H9 (cell line): ENCODE data around the gene FAM170B. TPM values are rescaled to one million over a fixed set of nuclear protein-coding genes. Genes with fewer than 3 reads are reported as not detected.

Source experiments
- DNase-seq: peaks from one replicate; pipeline ENCODE4 v3.0.0-alpha.2; 2017
- H2AFZ ChIP-seq: one replicate; pipeline ENCODE4 v1.6.1; 2013; ENCODE audit warnings: mild to moderate bottlenecking, low read length, control low read depth, moderate library complexity
- H2AK5ac ChIP-seq: 2 replicates; pipeline ENCODE4 v1.6.1; 2013; ENCODE audit warnings: low read length, control low read depth, mixed read lengths; ENCODE audit not compliant: insufficient read length
- H2BK120ac ChIP-seq: one replicate; pipeline ENCODE4 v1.6.1; 2013; ENCODE audit warnings: low read depth, mild to moderate bottlenecking, low read length, control low read depth, inconsistent platforms; ENCODE audit not compliant: poor library complexity, severe bottlenecking
- H2BK12ac ChIP-seq: 2 replicates; pipeline ENCODE4 v1.6.1; 2013; ENCODE audit warnings: low read length, control low read depth, mixed read lengths, low read depth; ENCODE audit not compliant: insufficient read length
- H2BK15ac ChIP-seq: 2 replicates; pipeline ENCODE4 v1.6.1; 2013; ENCODE audit warnings: low read depth, low read length, control low read depth
- H2BK20ac ChIP-seq: one replicate; pipeline ENCODE4 v1.6.1; 2013; ENCODE audit warnings: low read depth, mild to moderate bottlenecking, low read length, control low read depth, inconsistent platforms; ENCODE audit not compliant: poor library complexity, severe bottlenecking
- H2BK5ac ChIP-seq: 2 replicates; pipeline ENCODE4 v1.6.1; 2013; ENCODE audit warnings: low read length, control low read depth, mixed read lengths; ENCODE audit not compliant: insufficient read length
- H3K14ac ChIP-seq: 2 replicates; pipeline ENCODE4 v1.6.1; 2013; ENCODE audit warnings: low read length, control low read depth; ENCODE audit not compliant: insufficient read depth
- H3K18ac ChIP-seq: 2 replicates; pipeline ENCODE4 v1.6.1; 2013; ENCODE audit warnings: low read depth, mild to moderate bottlenecking, mixed read lengths, low read length, control low read depth; ENCODE audit not compliant: insufficient read length
- H3K23ac ChIP-seq: 2 replicates; pipeline ENCODE4 v1.6.1; 2013; ENCODE audit warnings: low read length, control low read depth, mixed read lengths, low read depth; ENCODE audit not compliant: insufficient read length
- H3K23me2 ChIP-seq: 2 replicates; pipeline ENCODE4 v1.6.1; 2013; ENCODE audit warnings: low read depth, mild to moderate bottlenecking, mixed read lengths, low read length, control low read depth; ENCODE audit not compliant: insufficient read length, poor library complexity, severe bottlenecking
- H3K27ac ChIP-seq: 2 replicates; pipeline ENCODE4 v1.5.1; 2013; ENCODE audit warnings: low read length, control low read depth, mixed read lengths, low read depth; ENCODE audit not compliant: insufficient read length
- H3K27me3 ChIP-seq: 2 replicates; pipeline ENCODE4 v1.6.1; 2013; ENCODE audit warnings: low read length, control low read depth, inconsistent platforms; ENCODE audit not compliant: insufficient read depth
- H3K4ac ChIP-seq: 2 replicates; pipeline ENCODE4 v1.6.1; 2013; ENCODE audit warnings: low read depth, mild to moderate bottlenecking, control low read depth, inconsistent platforms, low read length, moderate library complexity
- H3K4me1 ChIP-seq: 2 replicates; pipeline ENCODE4 v1.6.1; 2013; ENCODE audit warnings: low read length, control low read depth, inconsistent platforms; ENCODE audit not compliant: insufficient read depth
- H3K4me2 ChIP-seq: 2 replicates; pipeline ENCODE4 v1.6.1; 2013; ENCODE audit warnings: low read length, control low read depth, mixed read lengths; ENCODE audit not compliant: insufficient read length, insufficient read depth
- H3K56ac ChIP-seq: 2 replicates; pipeline ENCODE4 v1.6.1; 2013; ENCODE audit warnings: low read depth, mild to moderate bottlenecking, mixed read lengths, low read length, control low read depth; ENCODE audit not compliant: insufficient read length
- H3K79me1 ChIP-seq: 2 replicates; pipeline ENCODE4 v1.6.1; 2013; ENCODE audit warnings: low read depth, mild to moderate bottlenecking, moderate library complexity, low read length, control low read depth, inconsistent platforms; ENCODE audit not compliant: insufficient read depth, poor library complexity, severe bottlenecking
- H3K79me2 ChIP-seq: 2 replicates; pipeline ENCODE4 v1.6.1; 2013; ENCODE audit warnings: low read length, control low read depth, inconsistent platforms; ENCODE audit not compliant: insufficient read depth
- H3K9ac ChIP-seq: 2 replicates; pipeline ENCODE4 v1.6.1; 2013; ENCODE audit warnings: low read length, control low read depth, mixed read lengths; ENCODE audit not compliant: insufficient read length; ENCODE audit errors: extremely low read depth
- H3K9me3 ChIP-seq: one replicate; pipeline ENCODE4 v1.6.1; 2013; ENCODE audit warnings: low read depth, low read length, inconsistent platforms; ENCODE audit not compliant: control insufficient read depth
- H3T11ph ChIP-seq: one replicate; pipeline ENCODE4 v1.6.1; 2013; ENCODE audit warnings: mild to moderate bottlenecking, low read length, control low read depth, inconsistent platforms
- H4K20me1 ChIP-seq: one replicate; pipeline ENCODE4 v1.6.1; 2013; ENCODE audit not compliant: control insufficient read depth, insufficient read length, insufficient read depth
- H4K5ac ChIP-seq: 2 replicates; pipeline ENCODE4 v1.6.1; 2013; ENCODE audit warnings: low read depth, mild to moderate bottlenecking, mixed read lengths, low read length, control low read depth; ENCODE audit not compliant: insufficient read length
- H4K8ac ChIP-seq: replicated peaks from 2 replicates; pipeline ENCODE4 v1.6.1; 2013; ENCODE audit warnings: low read length, control low read depth, mixed read lengths, low read depth; ENCODE audit not compliant: insufficient read length
- H4K91ac ChIP-seq: 2 replicates; pipeline ENCODE4 v1.6.1; 2013; ENCODE audit warnings: low read depth, mild to moderate bottlenecking, moderate library complexity, mixed read lengths, low read length, control low read depth; ENCODE audit not compliant: insufficient read length
- H3K27ac Mint-ChIP-seq, 3 experiments: 2 replicates in 2 of 3; 3 replicates in 1 of 3; pipeline ENCODE4 v1.8.0; 2020 to 2021; ENCODE audit warnings: mixed read lengths in 3 of 3, mild to moderate bottlenecking in 1 of 3, moderate library complexity in 1 of 3
- H3K27me3 Mint-ChIP-seq: 2 replicates; pipeline ENCODE4 v1.8.0; 2021; ENCODE audit warnings: low read depth, mild to moderate bottlenecking, moderate library complexity, mixed read lengths
- H3K36me3 Mint-ChIP-seq, 3 experiments: 2 replicates in 2 of 3; 3 replicates in 1 of 3; pipeline ENCODE4 v1.8.0; 2020 to 2021; ENCODE audit warnings: low read depth in 3 of 3, mixed read lengths in 3 of 3; ENCODE audit not compliant: insufficient read depth in 1 of 3
- H3K4me1 Mint-ChIP-seq, 2 experiments: 2 replicates each; pipeline ENCODE4 v1.8.0; 2020; ENCODE audit warnings: mixed read lengths in 2 of 2
- H3K4me3 Mint-ChIP-seq, 2 experiments: 2 replicates in 1 of 2; 3 replicates in 1 of 2; pipeline ENCODE4 v1.8.0; 2020 to 2021; ENCODE audit warnings: mild to moderate bottlenecking in 2 of 2, mixed read lengths in 2 of 2, moderate library complexity in 1 of 2
- H3K9me3 Mint-ChIP-seq, 2 experiments: 2 replicates in 1 of 2; 3 replicates in 1 of 2; pipeline ENCODE4 v1.8.0; 2020; ENCODE audit warnings: mild to moderate bottlenecking in 2 of 2, mixed read lengths in 2 of 2, moderate library complexity in 1 of 2
- CTCF ChIP-seq: fragments of 200-600 bp; sonication (generic); conservative IDR thresholded peaks from 3 replicates; pipeline ENCODE4 v1.8.0; 2021; ENCODE audit warnings: antibody characterized with exemption, mild to moderate bottlenecking
- WGBS: extraction: QIAGEN DNeasy Blood & Tissue Kit; methylation state at CpG from one replicate; pipeline ENCODE4 v1.1.7; 2013; ENCODE audit warnings: missing lambda C conversion rate, low lambda C conversion rate, mixed read lengths; ENCODE audit not compliant: insufficient read length; ENCODE audit errors: extremely low coverage; 5-methylcytosine and 5-hydroxymethylcytosine counted together
- total RNA-seq: library from RNA; stranded (reverse); gene quantifications from 2 replicates; pipeline ENCODE4 v1.2.1, GENCODE V29; 2021

FAM170B gene
- total RNA-seq, 1 experiment from 2014 or later: not detected

- peaks cover 0 to 2% of the 10 kb centered on the region in 2 experiments; a peak in 1 of 4 replicates for H3K4me1 Mint-ChIP-seq
- WGBS: no CpG with 5 or more reads among the region's 7 CpGs
- no peak overlapping the region for H3K23ac ChIP-seq
Observed at GRCh38 chr10:49123981-49124950, 9.6 kb downstream of the FAM170B start.

More at GRCh38 chr10:49123981-49124950, 9.6 kb downstream of the FAM170B start:
- no peaks in the 10 kb centered on the region for H4K20me1 ChIP-seq
- no peak overlapping the region for H3K9ac ChIP-seq
- H3K23me2 ChIP-seq: no peaks in the 10 kb centered on the region
- no peak overlapping the region for H2BK20ac ChIP-seq
- H4K5ac ChIP-seq: no peak overlapping the region
- H3K4ac ChIP-seq: no peak overlapping the region
- no peaks in the 10 kb centered on the region for H3K79me1 ChIP-seq
- no peak overlapping the region for H3K14ac ChIP-seq
- no peak for TF ChIP-seq CTCF
- H3K9me3 Mint-ChIP-seq: peaks cover 0 to 2% of the 10 kb centered on the region in 2 experiments; a peak in 2 of 5 replicates
- no peak overlapping the region for H4K8ac ChIP-seq
- no peak overlapping the region for H3K4me2 ChIP-seq
- H3K27ac Mint-ChIP-seq: no peak overlapping the region
- H3K4me1 ChIP-seq: no peaks in the 10 kb centered on the region
- H3K4me3 Mint-ChIP-seq: no peak overlapping the region
- H2BK15ac ChIP-seq: no peak overlapping the region
- H2AK5ac ChIP-seq: no peak overlapping the region
- no peak overlapping the region for H3K18ac ChIP-seq
- H3K36me3 Mint-ChIP-seq: no peaks in the 10 kb centered on the region
- no peak overlapping the region for H2BK5ac ChIP-seq
- H3K56ac ChIP-seq: no peak overlapping the region
- H4K91ac ChIP-seq: no peak overlapping the region
- H3K9me3 ChIP-seq: no peaks in the 10 kb centered on the region
- DNase-seq: no peak
- H3K27me3 ChIP-seq: no peaks in the 10 kb centered on the region
- no peak overlapping the region for H2BK12ac ChIP-seq
- H3T11ph ChIP-seq: no peak overlapping the region
- H2AFZ ChIP-seq: no peak overlapping the region
- peaks cover 11% of the 10 kb centered on the region for H3K27me3 Mint-ChIP-seq
- H2BK120ac ChIP-seq: no peak overlapping the region
- H3K79me2 ChIP-seq: no peaks in the 10 kb centered on the region
- H3K27ac ChIP-seq: no peak overlapping the region
